OCI-LY1 (cell line): ENCODE measurements around the gene METTL9.

Source experiments
- H2AFZ ChIP-seq: fragments of 200-600 bp; sonication (generic), shearing (Covaris generic); 2 replicates; pipeline ENCODE4 v1.6.0; 2014; ENCODE audit warnings: antibody characterized with exemption, mild to moderate bottlenecking, low read length
- H3F3A ChIP-seq: fragments of 200-600 bp; sonication (generic), shearing (Covaris generic); 2 replicates; pipeline ENCODE4 v1.6.0; 2014; ENCODE audit warnings: mild to moderate bottlenecking, antibody characterized with exemption, low read length, moderate library complexity; ENCODE audit not compliant: insufficient read depth
- H3K27ac ChIP-seq: fragments of 200-600 bp; sonication (generic); 2 replicates; pipeline ENCODE4 v1.5.1; 2014; ENCODE audit warnings: low read length, mixed run types, mild to moderate bottlenecking, low read depth; ENCODE audit not compliant: poor library complexity, severe bottlenecking
- H3K27me3 ChIP-seq: fragments of 200-600 bp; sonication (generic); 2 replicates; pipeline ENCODE4 v1.6.0; 2014; ENCODE audit warnings: antibody characterized with exemption, mild to moderate bottlenecking, low read length, moderate library complexity; ENCODE audit not compliant: insufficient read depth
- H3K36me3 ChIP-seq: fragments of 200-600 bp; sonication (generic); 2 replicates; pipeline ENCODE4 v1.6.1; 2014; ENCODE audit warnings: mild to moderate bottlenecking, antibody characterized with exemption, low read length, moderate library complexity, mixed read lengths; ENCODE audit not compliant: insufficient read depth
- H3K4me1 ChIP-seq: fragments of 200-600 bp; sonication (generic); 2 replicates; pipeline ENCODE4 v1.5.1; 2014; ENCODE audit warnings: mild to moderate bottlenecking, low read length, moderate library complexity; ENCODE audit not compliant: insufficient read depth, severe bottlenecking
- H3K4me2 ChIP-seq: fragments of 200-600 bp; sonication (generic), shearing (Covaris generic); 2 replicates; pipeline ENCODE4 v1.6.1; 2014; ENCODE audit warnings: low read length
- H3K4me3 ChIP-seq: fragments of 200-600 bp; sonication (generic); 2 replicates; pipeline ENCODE4 v1.5.1; 2014; ENCODE audit warnings: low read length, low read depth, mild to moderate bottlenecking, mixed read lengths; ENCODE audit not compliant: poor library complexity, severe bottlenecking
- H3K79me2 ChIP-seq: fragments of 200-600 bp; shearing (Covaris generic); 2 replicates; pipeline ENCODE4 v1.6.1; 2016; ENCODE audit warnings: mixed run types, low read length, mixed read lengths; ENCODE audit not compliant: insufficient read depth
- H3K9ac ChIP-seq: fragments of 200-600 bp; sonication (generic), shearing (Covaris generic); 2 replicates; pipeline ENCODE4 v1.6.1; 2014; ENCODE audit warnings: mild to moderate bottlenecking, low read length, mixed read lengths
- H3K9me2 ChIP-seq: fragments of 200-600 bp; sonication (generic), shearing (Covaris generic); 2 replicates; pipeline ENCODE4 v1.6.1; 2014; ENCODE audit warnings: low read depth, mild to moderate bottlenecking, low read length, mixed read lengths
- H3K9me3 ChIP-seq: fragments of 200-600 bp; shearing (Covaris generic); 2 replicates; pipeline ENCODE4 v1.6.1; 2014; ENCODE audit warnings: low read length, mixed read lengths
- H4K20me1 ChIP-seq: fragments of 200-600 bp; sonication (generic), shearing (Covaris generic); 2 replicates; pipeline ENCODE4 v1.6.0; 2016; ENCODE audit warnings: mild to moderate bottlenecking, low read length; ENCODE audit not compliant: insufficient read depth
- CTCF ChIP-seq: fragments of 200-600 bp; sonication (generic), shearing (Covaris generic); IDR thresholded peaks from 2 replicates; pipeline ENCODE4 v1.5.1; 2017; ENCODE audit warnings: mild to moderate bottlenecking, antibody characterized with exemption, low read length, moderate library complexity, mixed read lengths
- EZH2 ChIP-seq: fragments of 200-600 bp; sonication (generic), shearing (Covaris generic); IDR thresholded peaks from 2 replicates; pipeline ENCODE4 v1.8.0; 2017; ENCODE audit warnings: borderline replicate concordance, mixed run types, mild to moderate bottlenecking, antibody characterized with exemption, low read length, moderate library complexity, mixed read lengths

Gene METTL9

GRCh38 chr16:21639493-21639892 lies 40.1 kb downstream of the METTL9 start:
- H3K9ac ChIP-seq = no peak overlapping the region
- H3K27ac ChIP-seq = peak overlapping the region; percentile 47
- no peak overlapping the region for H3K4me3 ChIP-seq
- H3K4me2 ChIP-seq = no peak overlapping the region
- TF ChIP-seq CTCF = no peak
- TF ChIP-seq EZH2 = no peak
- H3F3A ChIP-seq = peaks cover 7% of the 10 kb centered on the region; the same call in 1 of the 2 replicates
- no peaks in the 10 kb centered on the region for H3K9me3 ChIP-seq
- peaks cover 39% of the 10 kb centered on the region for H3K4me1 ChIP-seq
- peaks cover 14% of the 10 kb centered on the region for H3K79me2 ChIP-seq
- H3K36me3 ChIP-seq = peaks cover 3% of the 10 kb centered on the region
- H3K27me3 ChIP-seq = no peaks in the 10 kb centered on the region
- H3K9me2 ChIP-seq = no peaks in the 10 kb centered on the region
- H4K20me1 ChIP-seq = no peaks in the 10 kb centered on the region
- no peak overlapping the region for H2AFZ ChIP-seq

GRCh38 chr16:21641916-21642315 lies 42.5 kb downstream of the METTL9 start:
- no peaks in the 10 kb centered on the region for H3K9me2 ChIP-seq
- H2AFZ ChIP-seq = no peak overlapping the region
- no peaks in the 10 kb centered on the region for H4K20me1 ChIP-seq
- peak overlapping the region; percentile 70 for H3K9ac ChIP-seq
- no peaks in the 10 kb centered on the region; the same call in 1 of the 2 replicates for H3K36me3 ChIP-seq
- H3K9me3 ChIP-seq = no peaks in the 10 kb centered on the region
- H3K27ac ChIP-seq = peak overlapping the region; percentile 99
- no peak for TF ChIP-seq EZH2
- no peak for TF ChIP-seq CTCF
- H3K27me3 ChIP-seq = no peaks in the 10 kb centered on the region
- peak overlapping the region; percentile 28; the same call in 1 of the 2 replicates for H3K4me2 ChIP-seq
- H3K4me1 ChIP-seq = peaks cover 63% of the 10 kb centered on the region
- H3F3A ChIP-seq = peaks cover 22% of the 10 kb centered on the region
- H3K79me2 ChIP-seq = peaks cover 14% of the 10 kb centered on the region
- no peak overlapping the region for H3K4me3 ChIP-seq

GRCh38 chr16:21642861-21643260 lies 43.5 kb downstream of the METTL9 start:
- Histone ChIP-seq H4K20me1 (no peaks in the 10 kb centered on the region), H3K4me1 (peaks cover 72% of the 10 kb centered on the region), H3K79me2 (peaks cover 14% of the 10 kb centered on the region), H3K4me3 (peak overlapping the region; percentile 55), H3K27ac (peak overlapping the region; percentile 99), H3K9me2 (no peaks in the 10 kb centered on the region), H3K4me2 (peak overlapping the region; percentile 83), H3K9me3 (no peaks in the 10 kb centered on the region), H3K27me3 (no peaks in the 10 kb centered on the region), H3K36me3 (no peaks in the 10 kb centered on the region; the same call in 1 of the 2 replicates), H2AFZ (no peak overlapping the region), H3F3A (peaks cover 22% of the 10 kb centered on the region), H3K9ac (peak overlapping the region; percentile 70)
- TF ChIP-seq EZH2 (no peak), CTCF (no peak)
